Adrenal gland (tissue), 12 donors: ENCODE data around the gene DUSP2. TPM values are rescaled to one million over a fixed set of nuclear protein-coding genes. Genes with fewer than 3 reads are reported as not detected.

Source experiments
- DNase-seq, 7 donors: peaks; one replicate each; pipeline ENCODE4 v3.0.0-alpha.2; 2019 to 2020
- H3K27ac ChIP-seq, 5 donors: fragments of 200-600 bp; sonication (generic) in 4 of 5; 1 replicate in 3 of 5; 2 replicates in 2 of 5; pipeline versions ENCODE4 v1.5.1 to v1.8.0; 2016 to 2020; ENCODE audit warnings: mild to moderate bottlenecking in 1 of 5
- H3K27me3 ChIP-seq: fragments of 200-600 bp; 2 replicates; pipeline ENCODE4 v1.8.0; 2021
- H3K36me3 ChIP-seq, 2 donors: fragments of 200-600 bp; replicated peaks in 1 of 2; 1 replicate in 1 of 2; 2 replicates in 1 of 2; pipeline versions ENCODE4 v1.5.1 to v1.8.0; 2018 to 2022
- H3K4me1 ChIP-seq, 2 donors: fragments of 200-600 bp; replicated peaks in 1 of 2; 1 replicate in 1 of 2; 2 replicates in 1 of 2; pipeline versions ENCODE4 v1.5.1 to v1.8.0; 2018 to 2021
- H3K4me3 ChIP-seq, 4 donors: fragments of 200-600 bp; sonication (generic) in 3 of 4; one replicate each; pipeline ENCODE4 v1.5.1; 2016 to 2018
- H3K9me3 ChIP-seq, 3 donors: fragments of 200-600 bp; sonication (generic) in 1 of 3; replicated peaks in 1 of 3; 1 replicate in 2 of 3; 2 replicates in 1 of 3; pipeline versions ENCODE4 v1.5.1 to v1.8.0; 2016 to 2021
- CTCF ChIP-seq, 6 experiments: fragments of 450-650 bp in 4 of 6; fragments of 200-600 bp in 2 of 6; sonication (generic) in 1 of 6; IDR thresholded peaks; 1 replicate in 5 of 6; 2 replicates in 1 of 6; pipeline versions ENCODE4 v1.5.1 to v1.8.0; 2016 to 2021; ENCODE audit warnings: antibody characterized with exemption in 6 of 6, mild to moderate bottlenecking in 2 of 6, moderate library complexity in 1 of 6
- POLR2A ChIP-seq, 2 donors: fragments of 450-650 bp; IDR thresholded peaks; one replicate each; pipeline ENCODE4 v1.6.1; 2017; ENCODE audit warnings: antibody characterized with exemption in 2 of 2, mild to moderate bottlenecking in 2 of 2, moderate library complexity in 1 of 2
- WGBS, 4 donors: extraction: QIAGEN DNeasy Blood & Tissue Kit in 2 of 4; methylation state at CpG; one replicate each; pipeline versions ENCODE4 v1.1.5 to v1.1.7; 2013 to 2017; 5-methylcytosine and 5-hydroxymethylcytosine counted together
- intact Hi-C, 2 donors: fragments of 100-400 bp; cut with DNase I; formaldehyde crosslinking; loops; one replicate each; pipeline versions ENCODE4 v1.14.1 to v1.15.0; 2022 to 2023
- polyA plus RNA-seq, 3 donors: library from polyadenylated mRNA; stranded (reverse); fragments of 200-250 nt in 2 of 3; fragments of 350-450 nt in 1 of 3; fragmentation: Illumina TruSeq in 1 of 3; extraction: RNeasy Lipid Tissue Mini Kit (QIAGEN cat#74804) in 1 of 3; gene quantifications; one replicate each; pipeline ENCODE4 v1.2.3, GENCODE V29; 2013 to 2014
- total RNA-seq, 9 donors: library from RNA; depleted of rRNA in 4 of 9; stranded (reverse); fragments of >200 nt in 4 of 9; fragments of 120-200 nt in 1 of 9; fragmentation: NEBNext Ultra II Directional in 1 of 9; extraction: Animal tissue kit (Norgen Biotek cat#: 25700) in 1 of 9; gene quantifications; one replicate each; pipeline versions ENCODE4 v1.1.0 to v1.2.4, GENCODE V29; 2013 to 2023
- donor health status: healthy with polysubstance abuse.
- donor health status: Bipolar disorder and iron deficiency.
- donor health status: DM: yes; HTN: yes; CAD: no.
- donor health status: DM: no; HTN: no; CAD: no.
- donor health status: DM: no; HTN: no; CAD: no.
- donor health status: DM: yes; HTN: yes; CAD: no.

Gene DUSP2
- total and polyA plus RNA-seq, 12 donors: 0.48 to 4.7 (median 1.9) TPM

- intact Hi-C loops: loop anchor here in 1 of 2 donors (10.0 kb wide), 1 partner anchor 145 kb away; no protein-coding TSS in a partner anchor
These were observed 24.7 kb upstream of the DUSP2 start for GRCh38 chr2:96169868-96170507.

GRCh38 chr2:96167407-96168013 is 22.3 kb upstream of the DUSP2 start:
- WGBS, 4 donors: 76 to 84% (median 80%) methylated on average over 6 of the region's 6 CpGs
- no peaks in the 10 kb centered on the region for H3K36me3 ChIP-seq
- no peak overlapping the region for H3K4me3 ChIP-seq
- H3K27ac ChIP-seq: no peak overlapping the region
- TF ChIP-seq CTCF (IDR thresholded peaks at IDR 0.05) (no peak), POLR2A (IDR thresholded peaks at IDR 0.05) (no peak)
- H3K4me1 ChIP-seq: no peaks in the 10 kb centered on the region
- H3K9me3 ChIP-seq: peaks cover 0 to 3% (median 0%) of the 10 kb centered on the region in 3 donors
- no peaks in the 10 kb centered on the region for H3K27me3 ChIP-seq
- no peak for DNase-seq
- intact Hi-C loops: no loop called here

More at GRCh38 chr2:96169868-96170507, 24.7 kb upstream of the DUSP2 start:
- Histone ChIP-seq H3K27me3 (no peaks in the 10 kb centered on the region), H3K4me1 (no peaks in the 10 kb centered on the region), H3K36me3 (no peaks in the 10 kb centered on the region), H3K27ac (no peak overlapping the region), H3K9me3 (peaks cover 0 to 3% (median 0%) of the 10 kb centered on the region in 3 donors), H3K4me3 (no peak overlapping the region)
- no peak for TF ChIP-seq CTCF (IDR thresholded peaks at IDR 0.05)
- no peak for TF ChIP-seq POLR2A (IDR thresholded peaks at IDR 0.05)
- 74 to 78% (median 76%) methylated on average over 2 of the region's 2 CpGs for WGBS, 4 donors
- DNase-seq: no peak

- intact Hi-C loops: no loop called here
- 81 to 86% (median 84%) methylated on average over 16 to 18 of the region's 18 CpGs for WGBS, 4 donors
- no peak for DNase-seq
These were observed 19.4 kb upstream of the DUSP2 start for GRCh38 chr2:96164459-96165184.

More at GRCh38 chr2:96164459-96165184, 19.4 kb upstream of the DUSP2 start:
- H3K9me3 ChIP-seq: no peaks in the 10 kb centered on the region
- no peak overlapping the region for H3K4me3 ChIP-seq
- no peaks in the 10 kb centered on the region for H3K27me3 ChIP-seq
- H3K27ac ChIP-seq: no peak overlapping the region
- H3K36me3 ChIP-seq: no peaks in the 10 kb centered on the region
- no peaks in the 10 kb centered on the region for H3K4me1 ChIP-seq
- TF ChIP-seq POLR2A (IDR thresholded peaks at IDR 0.05): no peak
- no peak for TF ChIP-seq CTCF (IDR thresholded peaks at IDR 0.05)
